ENCODE data around the gene SRSF7. TPM values are rescaled to one million over a fixed set of nuclear protein-coding genes. Genes with fewer than 3 reads are reported as not detected.
"Not testable (repeated sequence)": the region's sequence is repeated elsewhere in the genome, so short reads cannot be mapped to it uniquely, and the experiment has no call there.

Gene SRSF7
- total RNA-seq, 1 experiment from 2014 or later, result 275 TPM

DNA sequence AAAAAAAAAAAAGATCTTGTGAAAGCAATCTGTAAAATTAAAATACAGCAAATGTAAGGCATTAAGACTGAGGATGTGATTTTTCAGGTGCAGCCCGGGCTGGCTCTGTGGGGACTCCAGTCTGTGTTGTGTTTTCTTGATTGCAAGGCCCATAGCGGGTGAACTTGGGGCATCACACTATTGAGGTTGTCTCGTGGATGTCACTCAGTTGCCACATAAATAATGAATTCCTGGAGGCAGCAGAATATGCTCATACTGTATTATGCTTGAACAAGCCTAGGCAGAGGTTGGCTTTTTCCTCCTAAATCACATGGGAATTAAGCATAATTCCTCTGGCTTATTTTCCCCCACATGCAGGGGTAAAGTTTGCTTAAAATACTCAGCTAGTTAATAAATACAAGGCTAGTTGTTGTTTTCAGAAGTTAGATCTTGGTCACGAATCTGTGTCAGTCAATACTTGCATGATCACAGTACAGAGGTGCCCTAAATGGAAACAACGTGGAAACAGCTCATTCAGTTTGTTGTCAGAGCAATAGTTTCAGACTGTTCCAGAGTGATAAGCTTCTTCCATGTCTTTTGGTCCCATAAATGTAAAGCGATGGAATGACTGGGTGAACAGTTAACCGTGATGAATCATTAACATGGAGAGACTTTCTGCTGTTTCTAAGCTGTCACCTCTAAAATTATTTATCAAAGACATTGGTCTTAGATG, 43.2 kb upstream of the SRSF7 start:
- DNase-seq (ENCODE audit: unreplicated experiment), result no peak
- intact Hi-C loops (cut with micrococcal nuclease), result no loop called here
- Mint-ChIP-seq H3K27ac (ENCODE audit: low read depth, unreplicated experiment) (no peak overlapping the region), H3K4me1 (ENCODE audit: insufficient read depth, unreplicated experiment) (no peaks in the 10 kb centered on the region), H3K9me3 (ENCODE audit: unreplicated experiment) (no peaks in the 10 kb centered on the region), H3K27me3 (ENCODE audit: insufficient read depth, unreplicated experiment) (no peaks in the 10 kb centered on the region), H3K4me3 (ENCODE audit: unreplicated experiment) (no peak overlapping the region), H3K36me3 (ENCODE audit: insufficient read depth, unreplicated experiment) (peaks cover 27% of the 10 kb centered on the region)
- no TSS peak for BruUV-seq (replicated peaks)
- CTCF ChIA-PET, result no interaction called here
- POLR2A ChIA-PET, result no interaction called here
- TF ChIP-seq, protein P1, sequence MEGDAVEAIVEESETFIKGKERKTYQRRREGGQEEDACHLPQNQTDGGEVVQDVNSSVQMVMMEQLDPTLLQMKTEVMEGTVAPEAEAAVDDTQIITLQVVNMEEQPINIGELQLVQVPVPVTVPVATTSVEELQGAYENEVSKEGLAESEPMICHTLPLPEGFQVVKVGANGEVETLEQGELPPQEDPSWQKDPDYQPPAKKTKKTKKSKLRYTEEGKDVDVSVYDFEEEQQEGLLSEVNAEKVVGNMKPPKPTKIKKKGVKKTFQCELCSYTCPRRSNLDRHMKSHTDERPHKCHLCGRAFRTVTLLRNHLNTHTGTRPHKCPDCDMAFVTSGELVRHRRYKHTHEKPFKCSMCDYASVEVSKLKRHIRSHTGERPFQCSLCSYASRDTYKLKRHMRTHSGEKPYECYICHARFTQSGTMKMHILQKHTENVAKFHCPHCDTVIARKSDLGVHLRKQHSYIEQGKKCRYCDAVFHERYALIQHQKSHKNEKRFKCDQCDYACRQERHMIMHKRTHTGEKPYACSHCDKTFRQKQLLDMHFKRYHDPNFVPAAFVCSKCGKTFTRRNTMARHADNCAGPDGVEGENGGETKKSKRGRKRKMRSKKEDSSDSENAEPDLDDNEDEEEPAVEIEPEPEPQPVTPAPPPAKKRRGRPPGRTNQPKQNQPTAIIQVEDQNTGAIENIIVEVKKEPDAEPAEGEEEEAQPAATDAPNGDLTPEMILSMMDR (IDR thresholded peaks at IDR 0.05; ENCODE audit: unreplicated experiment), result no peak

DNA sequence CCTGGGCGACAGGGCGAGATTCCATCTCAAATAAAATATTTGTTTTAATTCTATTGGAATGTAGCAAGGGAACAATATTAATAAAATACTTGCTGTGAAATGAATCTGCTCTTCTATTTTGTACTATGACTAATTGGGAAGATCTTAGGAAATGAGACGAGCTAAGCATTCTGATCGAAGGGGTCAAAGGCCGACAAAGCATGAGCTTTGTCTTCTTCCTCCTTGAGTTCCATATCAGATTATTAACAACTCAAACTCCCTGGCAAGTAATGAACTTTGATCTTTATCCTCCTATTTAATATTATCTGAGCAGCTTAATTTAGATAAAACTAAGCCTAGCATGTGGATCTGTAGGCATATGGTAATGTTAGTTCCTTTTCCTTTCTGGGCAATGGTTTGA, 42.4 kb upstream of the SRSF7 start:
- TF ChIP-seq, protein P1 (IDR thresholded peaks at IDR 0.05; ENCODE audit: unreplicated experiment), result no peak
- POLR2A ChIA-PET, result no interaction called here
- no TSS peak for BruUV-seq (replicated peaks)
- Mint-ChIP-seq H3K27me3 (ENCODE audit: insufficient read depth, unreplicated experiment) (no peaks in the 10 kb centered on the region), H3K4me3 (ENCODE audit: unreplicated experiment) (no peak overlapping the region), H3K27ac (ENCODE audit: low read depth, unreplicated experiment) (no peak overlapping the region), H3K4me1 (ENCODE audit: insufficient read depth, unreplicated experiment) (no peaks in the 10 kb centered on the region), H3K36me3 (ENCODE audit: insufficient read depth, unreplicated experiment) (peaks cover 18% of the 10 kb centered on the region), H3K9me3 (ENCODE audit: unreplicated experiment) (no peaks in the 10 kb centered on the region)
- no peak for DNase-seq (ENCODE audit: unreplicated experiment)
- intact Hi-C loops (cut with micrococcal nuclease), result no loop called here
- CTCF ChIA-PET, result interaction anchor here (1.0 kb wide), 1 partner anchor 41 kb away, joined by 3 read pairs; no protein-coding TSS in a partner anchor

DNA sequence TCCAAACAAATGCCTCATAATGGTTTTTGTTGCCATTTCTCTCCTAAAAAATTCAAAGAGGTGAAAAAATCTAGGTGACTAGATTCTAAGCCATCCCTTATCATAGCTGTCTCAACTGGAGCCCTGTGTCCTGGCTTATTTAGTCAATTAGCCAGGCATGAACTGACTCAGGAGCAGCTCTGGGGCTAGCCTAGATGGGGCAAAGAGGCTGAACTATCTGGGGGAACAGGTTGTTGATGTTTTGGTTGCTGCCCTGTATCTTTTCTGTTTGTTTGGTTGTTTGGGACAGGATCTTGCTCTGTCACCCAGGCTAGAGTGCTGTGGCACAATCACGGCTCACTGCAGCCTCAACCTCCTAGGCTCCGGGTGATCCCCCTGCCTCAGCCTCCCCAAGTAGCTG, 41.6 kb upstream of the SRSF7 start:
- CTCF ChIA-PET, result interaction anchor here (1.0 kb wide), 1 partner anchor 41 kb away, joined by 3 read pairs; no protein-coding TSS in a partner anchor
- POLR2A ChIA-PET, result no interaction called here

DNA sequence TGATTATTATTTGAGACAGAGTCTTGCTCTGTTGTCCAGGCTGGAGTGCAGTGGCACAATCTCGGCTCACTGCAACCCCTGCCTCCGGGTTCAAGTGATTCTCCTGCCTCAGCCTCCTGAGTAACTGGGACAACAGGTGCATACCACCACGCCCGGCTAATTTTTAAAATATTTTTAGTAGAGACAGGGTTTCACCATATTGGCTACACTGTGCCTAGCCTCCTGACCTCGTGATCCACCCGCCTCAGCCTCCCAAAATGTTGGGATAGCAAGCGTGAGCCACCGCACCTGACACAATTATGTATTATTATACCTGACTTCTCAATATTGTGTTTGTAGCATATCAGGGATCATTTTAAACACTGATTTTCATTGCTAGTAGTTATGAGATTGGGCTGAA, 41.2 kb upstream of the SRSF7 start:
- intact Hi-C loops (cut with micrococcal nuclease); BruUV-seq (replicated peaks); H3K36me3 Mint-ChIP-seq (ENCODE audit: insufficient read depth, unreplicated experiment); POLR2A ChIA-PET; DNase-seq (ENCODE audit: unreplicated experiment); H3K27me3 Mint-ChIP-seq (ENCODE audit: insufficient read depth, unreplicated experiment); H3K4me1 Mint-ChIP-seq (ENCODE audit: insufficient read depth, unreplicated experiment); H3K9me3 Mint-ChIP-seq (ENCODE audit: unreplicated experiment); H3K4me3 Mint-ChIP-seq (ENCODE audit: unreplicated experiment); H3K27ac Mint-ChIP-seq (ENCODE audit: low read depth, unreplicated experiment): not testable (repeated sequence)
- CTCF ChIA-PET, result interaction anchor here (1.0 kb wide), 1 partner anchor 40 kb away, joined by 3 read pairs; no protein-coding TSS in a partner anchor

More for the DNA sequence above, 41.6 kb upstream of the SRSF7 start:
- Mint-ChIP-seq H3K4me3 (ENCODE audit: unreplicated experiment) (no peak overlapping the region), H3K4me1 (ENCODE audit: insufficient read depth, unreplicated experiment) (no peaks in the 10 kb centered on the region), H3K27ac (ENCODE audit: low read depth, unreplicated experiment) (no peak overlapping the region), H3K27me3 (ENCODE audit: insufficient read depth, unreplicated experiment) (no peaks in the 10 kb centered on the region), H3K9me3 (ENCODE audit: unreplicated experiment) (no peaks in the 10 kb centered on the region), H3K36me3 (ENCODE audit: insufficient read depth, unreplicated experiment) (peaks cover 11% of the 10 kb centered on the region)
- intact Hi-C loops (cut with micrococcal nuclease), result no loop called here
- TF ChIP-seq, protein P1 (IDR thresholded peaks at IDR 0.05; ENCODE audit: unreplicated experiment), result no peak
- no peak for DNase-seq (ENCODE audit: unreplicated experiment)
- BruUV-seq (replicated peaks), result no TSS peak
